NOMO-1 (cell line): Measurements from ENCODE around the gene S100Z.
A peak's percentile ranks its signal among the peaks of the same experiment; 100 is the strongest.
"Not testable (repeated sequence)": the region's sequence is repeated elsewhere in the genome, so short reads cannot be mapped to it uniquely, and the experiment has no call there.

Source experiments
- DNase-seq, 2 experiments: peaks; one replicate each; lab custom pipeline; 2025; ENCODE audit not compliant: unreplicated experiment in 2 of 2; lab: John Stamatoyannopoulos, UW

Gene S100Z

GRCh38 chr5:76822105-76822731 lies 27.6 kb upstream of the S100Z start:
- DNase-seq: not testable (repeated sequence)

- DNase-seq: not testable (repeated sequence)
These were observed 23.4 kb upstream of the S100Z start for GRCh38 chr5:76826416-76826815.

- DNase-seq: no peak
These were observed 18.7 kb upstream of the S100Z start for GRCh38 chr5:76831110-76831452.

- DNase-seq: no peak
These were observed 13.6 kb upstream of the S100Z start for GRCh38 chr5:76836181-76836580.

DNA sequence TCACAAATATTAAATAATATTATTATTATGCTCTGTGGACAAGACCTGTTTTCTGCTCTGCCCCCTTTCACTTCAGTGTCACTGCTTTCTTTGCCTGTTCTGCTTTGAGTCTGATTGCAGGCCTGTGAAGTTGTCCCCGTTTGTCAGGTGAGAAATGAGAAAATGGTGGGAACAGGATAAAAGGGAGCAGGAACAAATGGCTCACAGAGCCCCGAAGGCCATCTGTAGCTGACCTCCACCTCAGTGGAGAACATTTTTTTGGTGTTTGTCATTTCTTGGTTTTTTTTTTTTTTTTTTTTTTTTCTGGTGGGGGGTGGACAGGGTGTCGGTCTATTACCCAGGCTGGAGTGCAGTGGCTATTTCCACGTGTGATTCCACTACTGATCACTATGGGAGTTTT lies 13.2 kb upstream of the S100Z start:
- no peak for DNase-seq

GRCh38 chr5:76838481-76839261 lies 11.1 kb upstream of the S100Z start:
- no peak for DNase-seq

DNA sequence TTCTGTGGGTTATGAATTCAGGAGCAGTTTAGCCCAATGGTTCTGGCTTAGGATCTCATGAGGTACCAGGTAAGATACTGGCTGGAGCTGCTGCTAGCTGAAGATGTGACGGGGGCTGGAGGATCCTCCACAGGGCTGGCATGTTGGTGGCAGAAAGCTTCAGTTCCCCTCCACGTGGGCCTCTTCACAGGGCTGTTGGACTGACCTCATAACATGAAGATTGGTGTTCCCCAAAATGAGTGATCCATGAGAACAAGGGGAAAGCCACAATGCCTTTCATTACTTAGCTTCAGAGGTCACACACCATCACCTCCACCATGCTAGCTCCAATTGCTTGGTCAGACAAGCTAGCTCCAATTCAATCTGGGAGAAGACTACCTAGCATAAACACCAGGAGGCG lies 8.5 kb upstream of the S100Z start:
- DNase-seq: no peak

DNA sequence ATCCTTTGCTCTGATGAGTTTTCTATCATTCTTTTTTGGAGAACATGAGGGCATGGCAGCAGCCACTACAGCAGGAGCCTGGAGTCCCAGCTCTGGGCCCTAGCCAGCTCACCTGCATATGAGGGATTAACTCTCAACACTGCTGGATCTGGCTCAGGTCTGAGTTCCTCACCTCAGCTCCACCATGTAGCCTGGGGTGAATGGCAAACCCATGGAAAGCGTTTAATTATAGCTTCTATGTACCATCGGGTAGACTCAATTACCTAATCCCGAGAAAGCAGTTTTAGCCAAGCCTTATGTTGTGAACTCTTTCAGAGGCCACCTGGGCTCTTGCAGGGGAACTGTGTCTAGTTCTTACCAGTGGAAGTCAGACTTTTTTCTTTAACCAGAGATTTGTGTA lies 3.9 kb upstream of the S100Z start:
- no peak for DNase-seq

- DNase-seq: no peak
These were observed 830 bp downstream of the S100Z start for GRCh38 chr5:76850543-76851145.

- peak in 1 of 2 experiments; percentile 59 for DNase-seq
These were observed 2.0 kb downstream of the S100Z start for GRCh38 chr5:76851728-76852369.

- no peak for DNase-seq
These were observed 3.0 kb downstream of the S100Z start for GRCh38 chr5:76852772-76853171.

DNA sequence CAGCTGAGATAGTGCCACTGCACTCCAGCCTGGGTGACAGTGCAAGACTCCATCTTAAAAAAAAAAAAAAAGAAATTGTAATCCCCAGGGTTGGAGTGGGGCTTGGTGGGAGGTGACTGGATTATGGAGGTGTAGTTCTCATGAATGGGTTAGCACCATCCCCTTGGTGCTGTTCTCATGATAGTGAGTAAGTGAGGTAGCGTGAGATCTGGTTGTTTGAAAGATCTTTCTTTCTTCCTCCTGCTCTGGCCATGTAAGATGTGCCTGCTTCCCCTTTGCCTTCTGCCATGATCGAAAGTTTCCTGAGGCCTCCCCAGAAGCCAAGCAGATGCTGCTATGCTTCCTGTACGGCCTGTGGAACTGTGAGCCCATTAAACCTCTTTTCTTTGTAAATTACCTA lies 3.9 kb downstream of the S100Z start:
- not testable (repeated sequence) for DNase-seq

DNA sequence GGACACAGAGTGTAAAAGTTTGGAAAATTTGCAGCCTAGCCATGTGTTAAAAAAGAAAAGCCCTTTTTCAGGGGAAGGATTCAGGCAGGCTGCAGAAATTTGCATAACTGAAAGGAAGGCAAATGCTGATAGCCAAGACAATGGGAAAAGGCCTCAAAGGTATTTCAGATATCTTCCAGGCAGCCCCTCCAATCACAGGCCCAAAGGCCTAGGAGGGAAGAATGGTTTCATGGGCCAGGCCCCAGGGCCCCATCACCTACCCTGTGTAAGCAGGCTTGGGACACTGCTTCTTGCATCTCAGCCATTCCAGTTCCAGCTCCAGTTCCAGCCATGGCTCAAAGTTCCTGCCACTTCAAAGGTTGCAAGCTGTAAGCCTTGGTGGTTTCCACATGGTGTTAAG lies 4.8 kb downstream of the S100Z start:
- no peak for DNase-seq

DNA sequence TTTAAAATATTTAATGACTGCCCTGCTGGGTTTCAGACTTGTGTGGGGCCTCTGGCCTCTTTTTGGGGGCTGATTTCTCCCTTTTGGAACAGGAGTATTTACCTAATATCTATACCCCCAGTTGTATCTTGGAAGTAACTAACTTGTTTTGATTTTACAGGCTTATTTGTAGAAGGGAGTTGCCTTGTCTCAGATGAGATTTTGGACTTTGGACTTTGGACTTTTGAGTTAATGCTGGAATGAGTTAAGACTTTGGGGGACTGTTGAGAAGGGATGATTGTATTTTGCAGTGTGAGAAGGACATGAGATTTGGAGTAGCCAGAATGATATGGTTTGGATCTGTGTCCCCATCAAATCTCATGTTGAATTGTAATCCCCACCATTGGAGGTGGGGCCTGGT lies 5.7 kb downstream of the S100Z start:
- DNase-seq: peak in 1 of 2 experiments; percentile 9

DNA sequence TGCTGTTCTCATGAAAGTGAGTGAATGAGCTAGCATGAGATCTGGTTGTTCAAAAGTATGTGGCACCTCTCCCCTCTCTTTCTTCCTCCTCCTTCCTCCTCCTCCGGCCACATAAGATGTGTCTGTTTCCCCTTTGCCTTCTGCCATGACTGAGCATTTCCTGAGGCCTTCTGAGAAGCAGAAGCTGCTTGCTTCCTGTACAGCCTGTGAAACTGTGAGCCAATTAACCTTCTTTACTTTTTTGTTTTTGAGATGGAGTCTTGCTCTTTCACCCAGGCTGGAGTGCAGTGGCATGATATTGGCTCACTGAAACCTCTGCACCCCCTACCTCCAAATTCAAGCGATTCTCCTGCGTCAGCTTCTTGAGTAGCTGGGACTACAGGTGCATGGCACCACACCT lies 6.1 kb downstream of the S100Z start:
- peak; percentile 82 to 92 for DNase-seq

DNA sequence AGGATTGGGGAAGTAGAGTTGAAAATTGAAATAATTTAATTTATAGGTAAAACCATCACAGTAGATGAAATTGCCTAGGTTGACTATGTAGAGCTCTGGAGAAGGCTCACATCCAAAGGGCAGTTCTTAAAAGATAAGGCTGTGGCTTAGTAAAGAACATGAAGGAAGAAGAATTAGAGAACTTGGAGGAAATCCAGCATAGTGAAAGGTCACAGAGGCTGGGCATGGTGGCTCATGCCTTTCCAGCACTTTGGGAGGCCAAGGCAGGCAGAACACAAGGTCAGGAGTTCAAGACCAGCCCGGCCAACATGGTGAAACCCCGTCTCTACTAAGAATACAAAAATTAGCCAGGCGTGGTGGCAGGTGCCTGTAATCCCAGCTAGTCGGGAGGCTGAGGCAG lies 7.0 kb downstream of the S100Z start:
- not testable (repeated sequence) for DNase-seq

DNA sequence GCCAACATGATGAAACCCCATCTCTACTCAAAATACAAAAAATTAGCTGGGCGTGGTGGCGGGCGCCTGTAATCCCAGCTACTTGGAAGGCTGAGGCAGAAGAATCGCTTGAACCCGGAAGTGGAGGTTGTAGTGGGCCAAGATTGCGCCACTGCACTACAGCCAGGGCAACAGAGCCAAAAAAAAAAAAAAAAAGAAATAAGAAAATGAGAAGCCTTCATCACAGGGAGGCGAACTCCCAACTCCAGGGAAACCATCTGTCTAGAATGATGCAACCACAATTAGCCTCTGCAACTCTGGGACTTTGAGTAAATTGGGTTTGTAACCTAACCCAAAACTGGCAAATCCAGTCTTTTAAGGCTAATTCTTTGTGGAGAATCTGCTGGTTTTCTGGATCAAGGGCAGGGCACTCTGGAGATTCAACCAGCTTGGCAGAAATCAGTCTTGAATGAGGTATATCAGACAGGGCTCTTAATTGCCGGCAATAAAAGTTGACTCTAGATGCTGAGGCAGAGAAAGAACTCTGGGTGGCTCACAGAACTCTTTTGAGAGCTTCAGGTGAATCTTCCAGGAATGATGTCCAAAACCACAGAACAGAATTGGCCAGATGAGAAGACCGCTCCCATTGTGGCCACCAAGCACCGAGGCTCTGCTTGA lies 9.9 kb downstream of the S100Z start:
- DNase-seq: no peak

GRCh38 chr5:76861612-76862011 lies 11.8 kb downstream of the S100Z start:
- no peak for DNase-seq

GRCh38 chr5:76863001-76863400 lies 13.2 kb downstream of the S100Z start:
- no peak for DNase-seq

GRCh38 chr5:76866503-76866902 lies 16.7 kb downstream of the S100Z start:
- no peak for DNase-seq

DNA sequence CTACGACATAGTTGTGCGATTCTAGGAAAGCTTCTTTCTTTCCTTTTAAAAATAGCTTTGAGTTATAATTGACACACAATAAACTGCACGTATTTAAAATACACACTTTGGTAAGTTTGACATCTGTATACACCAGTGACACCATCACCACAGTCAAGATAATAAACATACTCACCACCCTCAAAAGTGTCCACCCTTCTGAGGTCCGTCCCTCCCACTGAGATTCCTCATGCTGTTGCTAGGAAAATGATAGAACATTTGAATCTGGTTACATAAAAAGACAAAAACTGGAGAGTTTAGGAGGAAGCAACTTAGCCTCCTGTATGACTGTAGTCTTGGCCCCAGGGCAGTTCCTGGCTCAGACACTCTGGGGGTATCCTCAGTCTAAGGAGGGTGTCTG lies 17.2 kb downstream of the S100Z start:
- DNase-seq: no peak
